ENCODE results near the gene PLA2G6.

PLA2G6 gene

GRCh38 chr22:38082986-38083710 is 98.5 kb downstream of the PLA2G6 start:
- H2AFZ ChIP-seq (ENCODE audit: low read depth, low read length): no peak overlapping the region
- no peaks in the 10 kb centered on the region for H3K27me3 ChIP-seq (ENCODE audit: insufficient read depth, low read length, poor library complexity)
- ATAC-seq (ENCODE audit: insufficient read depth, low read depth): no peak

GRCh38 chr22:38081941-38082828 is 99.4 kb downstream of the PLA2G6 start:
- no peak overlapping the region for H3K4me3 ChIP-seq (ENCODE audit: low read depth in 1 of 2, low read length in 2 of 2)

More at GRCh38 chr22:38082986-38083710, 98.5 kb downstream of the PLA2G6 start:
- Histone ChIP-seq H3K9me3 (ENCODE audit: insufficient read depth, low read length, severe bottlenecking) (no peaks in the 10 kb centered on the region), H3K79me2 (ENCODE audit: insufficient read depth, low read length) (no peaks in the 10 kb centered on the region), H3K4me3 (ENCODE audit: low read depth in 1 of 2, low read length in 2 of 2) (no peak overlapping the region), H4K20me1 (ENCODE audit: insufficient read depth, low read length) (no peaks in the 10 kb centered on the region), H3K4me2 (ENCODE audit: insufficient read depth, low read length) (no peak overlapping the region), H3K36me3 (ENCODE audit: insufficient read depth, low read length) (no peaks in the 10 kb centered on the region), H3K27ac (ENCODE audit: low read length) (no peak overlapping the region), H3K4me1 (ENCODE audit: insufficient read depth, low read length) (no peaks in the 10 kb centered on the region), H3K9ac (ENCODE audit: low read depth, low read length) (no peak overlapping the region)
- no peak for DNase-seq
- no peak for TF ChIP-seq EZH2 (IDR thresholded peaks at IDR 0.05; ENCODE audit: borderline replicate concordance, low read depth, low read length, severe bottlenecking)
- TF ChIP-seq CTCF (IDR thresholded peaks at IDR 0.05; ENCODE audit: borderline replicate concordance, extremely low read depth, low read length, poor library complexity, severe bottlenecking): no peak

GRCh38 chr22:38081636-38081940 is 100.0 kb downstream of the PLA2G6 start:
- Histone ChIP-seq H3K36me3 (ENCODE audit: insufficient read depth, low read length) (no peaks in the 10 kb centered on the region), H3K27ac (ENCODE audit: low read length) (no peak overlapping the region), H3K4me1 (ENCODE audit: insufficient read depth, low read length) (no peaks in the 10 kb centered on the region), H3K4me2 (ENCODE audit: insufficient read depth, low read length) (no peak overlapping the region), H2AFZ (ENCODE audit: low read depth, low read length) (no peak overlapping the region), H3K9ac (ENCODE audit: low read depth, low read length) (no peak overlapping the region), H3K79me2 (ENCODE audit: insufficient read depth, low read length) (no peaks in the 10 kb centered on the region), H3K9me3 (ENCODE audit: insufficient read depth, low read length, severe bottlenecking) (no peaks in the 10 kb centered on the region), H3K27me3 (ENCODE audit: insufficient read depth, low read length, poor library complexity) (no peaks in the 10 kb centered on the region), H4K20me1 (ENCODE audit: insufficient read depth, low read length) (no peaks in the 10 kb centered on the region), H3K4me3 (ENCODE audit: low read depth in 1 of 2, low read length in 2 of 2) (no peak overlapping the region)
- ATAC-seq (ENCODE audit: insufficient read depth, low read depth): no peak
- TF ChIP-seq CTCF (IDR thresholded peaks at IDR 0.05; ENCODE audit: borderline replicate concordance, extremely low read depth, low read length, poor library complexity, severe bottlenecking) (no peak), EZH2 (IDR thresholded peaks at IDR 0.05; ENCODE audit: borderline replicate concordance, low read depth, low read length, severe bottlenecking) (no peak)
- no peak for DNase-seq

More at GRCh38 chr22:38081941-38082828, 99.4 kb downstream of the PLA2G6 start:
- no peaks in the 10 kb centered on the region for H3K9me3 ChIP-seq (ENCODE audit: insufficient read depth, low read length, severe bottlenecking)
- H4K20me1 ChIP-seq (ENCODE audit: insufficient read depth, low read length): no peaks in the 10 kb centered on the region
- TF ChIP-seq EZH2 (IDR thresholded peaks at IDR 0.05; ENCODE audit: borderline replicate concordance, low read depth, low read length, severe bottlenecking) (no peak), CTCF (IDR thresholded peaks at IDR 0.05; ENCODE audit: borderline replicate concordance, extremely low read depth, low read length, poor library complexity, severe bottlenecking) (no peak)
- no peaks in the 10 kb centered on the region for H3K79me2 ChIP-seq (ENCODE audit: insufficient read depth, low read length)
- no peak overlapping the region for H3K9ac ChIP-seq (ENCODE audit: low read depth, low read length)
- H2AFZ ChIP-seq (ENCODE audit: low read depth, low read length): no peak overlapping the region
- H3K27ac ChIP-seq (ENCODE audit: low read length): no peak overlapping the region
- DNase-seq: no peak
- H3K4me1 ChIP-seq (ENCODE audit: insufficient read depth, low read length): no peaks in the 10 kb centered on the region
- no peak for ATAC-seq (ENCODE audit: insufficient read depth, low read depth)
- H3K36me3 ChIP-seq (ENCODE audit: insufficient read depth, low read length): no peaks in the 10 kb centered on the region
- H3K27me3 ChIP-seq (ENCODE audit: insufficient read depth, low read length, poor library complexity): no peaks in the 10 kb centered on the region
- H3K4me2 ChIP-seq (ENCODE audit: insufficient read depth, low read length): no peak overlapping the region
